Fibroblast of skin of scalp (primary cell): ENCODE measurements around the gene COL20A1.
"Not testable (repeated sequence)": the region's sequence is repeated elsewhere in the genome, so short reads cannot be mapped to it uniquely, and the experiment has no call there.

Source experiments
- DNase-seq: peaks from one replicate; pipeline ENCODE4 v3.0.0-alpha.2; 2013

Gene COL20A1

GRCh38 chr20:63335711-63336110 is 42.7 kb downstream of the COL20A1 start:
- no peak for DNase-seq

DNA sequence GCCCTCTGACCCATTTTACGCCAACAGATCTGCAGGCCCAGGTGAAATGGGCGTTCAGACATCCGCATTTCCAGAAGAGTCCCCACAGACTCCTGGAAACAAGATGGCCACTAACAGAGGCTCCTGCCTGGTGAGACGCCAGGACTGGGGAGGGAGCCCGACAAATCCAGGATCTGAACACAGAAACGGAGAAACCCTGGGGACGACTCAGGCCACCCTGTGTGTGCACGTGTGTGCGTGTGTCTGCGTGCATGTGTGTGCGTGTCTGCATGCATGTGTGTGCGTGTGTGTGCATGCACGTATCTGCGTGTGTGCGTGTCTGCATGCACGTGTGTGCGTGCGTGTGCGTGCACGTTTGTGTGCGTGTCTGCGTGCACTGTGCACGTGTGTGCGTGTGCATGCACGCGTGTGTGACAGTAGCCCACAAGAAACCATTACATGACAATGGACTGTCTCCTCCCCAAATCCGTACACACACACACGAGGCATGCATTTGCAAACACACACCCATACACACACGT is 43.3 kb downstream of the COL20A1 start:
- DNase-seq = no peak

DNA sequence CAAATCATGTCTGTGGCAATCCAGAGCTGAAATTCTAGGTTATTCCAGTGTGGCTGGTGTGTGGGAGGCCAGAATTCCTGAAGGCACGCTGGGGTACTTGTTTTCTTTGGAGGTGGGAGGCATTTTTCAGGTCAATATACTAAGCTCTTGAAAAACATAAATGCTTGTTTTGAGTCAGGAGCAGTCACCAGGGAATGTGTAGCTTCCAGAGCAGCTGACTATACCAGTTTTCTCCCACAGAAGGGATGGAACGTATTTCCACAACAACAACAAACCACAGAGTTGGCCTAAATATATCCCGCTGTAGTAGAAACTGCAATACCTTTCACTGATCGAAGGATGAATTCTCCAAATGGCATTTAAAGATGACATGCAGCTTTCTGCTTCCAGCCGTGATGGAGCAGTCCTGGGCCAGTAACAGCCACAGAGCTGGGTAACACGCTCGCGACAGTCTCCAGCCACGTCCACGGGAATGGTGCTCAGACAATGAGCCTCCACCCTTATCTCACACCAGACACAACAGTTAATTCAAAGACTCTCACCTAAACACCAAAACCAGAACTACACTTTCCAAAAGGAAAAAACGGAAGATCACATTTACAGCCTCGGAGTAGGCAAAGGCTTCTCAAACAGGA is 44.9 kb downstream of the COL20A1 start:
- DNase-seq = peak; percentile 81

- not testable (repeated sequence) for DNase-seq
These were observed 46.4 kb downstream of the COL20A1 start for GRCh38 chr20:63339154-63340094.

GRCh38 chr20:63340158-63340688 is 47.2 kb downstream of the COL20A1 start:
- not testable (repeated sequence) for DNase-seq

- DNase-seq = no peak
These were observed 49.8 kb downstream of the COL20A1 start for GRCh38 chr20:63342561-63343459.

DNA sequence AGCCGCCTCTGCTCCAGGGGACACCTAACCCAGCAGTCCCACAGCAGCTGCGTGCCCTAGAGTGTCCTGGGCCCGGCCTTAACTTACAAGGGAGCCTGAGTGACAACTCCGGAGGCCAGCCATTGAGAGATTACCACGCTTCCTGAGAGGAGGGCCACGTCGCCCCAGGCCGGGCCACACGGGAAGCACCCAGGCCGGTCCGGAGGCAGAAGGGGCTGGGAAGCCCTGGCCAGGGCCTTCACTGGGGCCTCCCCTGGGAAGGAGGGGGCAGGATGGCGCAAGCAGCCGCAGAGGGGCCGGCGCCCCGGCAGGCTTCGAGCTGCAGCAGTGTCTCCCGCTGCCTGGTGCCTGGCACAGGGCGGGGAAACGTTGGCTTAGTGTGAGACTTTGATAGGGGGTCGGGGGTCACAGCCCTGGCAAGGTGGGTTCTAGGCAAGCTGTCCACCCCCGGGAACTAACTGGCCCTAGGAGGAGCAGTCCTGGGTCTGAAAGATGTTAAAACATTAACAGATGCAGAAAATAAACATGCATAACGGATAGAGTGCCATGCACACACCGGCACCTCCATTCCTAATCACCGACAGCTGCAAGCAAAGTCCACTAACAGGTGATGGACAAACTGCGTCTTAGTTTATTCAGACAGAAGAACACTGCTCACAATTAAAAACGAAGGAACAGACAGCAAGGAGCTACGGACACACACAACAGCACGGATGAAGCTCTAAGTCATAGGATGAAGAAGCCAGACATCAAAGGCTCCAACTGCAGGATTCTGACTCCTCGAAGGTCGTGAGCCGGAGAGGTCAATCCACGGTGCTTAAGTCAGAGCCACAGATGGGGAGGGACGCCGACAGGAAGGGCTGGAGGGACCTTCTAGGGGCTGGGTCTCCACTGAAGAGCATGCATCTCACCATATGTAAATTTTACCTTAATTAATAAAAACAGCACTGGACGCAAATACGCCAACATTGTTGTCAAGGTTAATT is 50.8 kb downstream of the COL20A1 start:
- DNase-seq = no peak

- DNase-seq = no peak
These were observed 51.8 kb downstream of the COL20A1 start for GRCh38 chr20:63344616-63345327.

- DNase-seq = no peak
These were observed 52.5 kb downstream of the COL20A1 start for GRCh38 chr20:63345328-63346100.

DNA sequence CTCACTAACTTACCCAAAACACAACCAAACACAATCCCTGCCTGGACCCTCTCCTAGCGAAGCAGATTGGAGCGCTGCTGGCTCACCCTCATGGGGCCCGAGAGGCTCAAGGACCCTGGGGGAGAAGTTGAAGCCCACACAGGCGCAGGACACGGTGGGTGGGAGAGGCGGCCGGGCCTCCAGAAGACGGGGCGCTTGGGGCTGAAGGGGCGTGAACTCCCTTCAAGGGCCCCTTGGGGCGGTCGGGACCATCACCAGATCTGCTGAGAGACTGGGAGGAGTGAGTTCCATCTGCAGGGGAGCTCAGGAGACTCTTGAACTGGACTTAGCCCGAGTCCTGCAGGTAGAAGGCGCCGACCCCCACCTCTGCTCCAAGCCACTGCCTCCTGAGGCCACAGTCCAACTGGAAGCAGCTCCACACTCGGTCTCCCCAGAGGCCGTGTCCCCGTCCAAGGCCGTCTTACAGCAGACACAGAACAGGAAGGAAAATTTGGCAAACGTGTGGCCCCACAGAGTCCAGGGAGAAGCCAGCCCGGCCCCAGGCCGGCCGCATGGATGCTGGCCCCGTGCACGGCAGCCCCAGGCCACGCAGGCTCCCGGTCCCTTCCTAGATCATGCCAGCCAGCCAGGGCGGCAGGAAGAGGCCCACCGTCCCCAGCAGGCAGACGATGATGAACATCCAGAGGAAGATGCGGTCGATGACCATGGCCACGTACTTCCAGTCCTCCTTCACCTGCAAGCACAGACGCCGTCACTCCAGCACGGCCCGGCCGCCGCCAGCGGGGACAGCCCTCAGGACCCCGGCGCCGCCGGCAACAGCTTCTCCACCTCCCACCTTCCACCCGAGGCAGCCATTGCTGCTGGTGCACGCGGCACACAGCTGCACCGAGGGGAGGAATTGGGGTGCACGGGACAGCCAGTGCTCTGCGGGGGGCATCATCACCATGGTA is 53.4 kb downstream of the COL20A1 start:
- no peak for DNase-seq

DNA sequence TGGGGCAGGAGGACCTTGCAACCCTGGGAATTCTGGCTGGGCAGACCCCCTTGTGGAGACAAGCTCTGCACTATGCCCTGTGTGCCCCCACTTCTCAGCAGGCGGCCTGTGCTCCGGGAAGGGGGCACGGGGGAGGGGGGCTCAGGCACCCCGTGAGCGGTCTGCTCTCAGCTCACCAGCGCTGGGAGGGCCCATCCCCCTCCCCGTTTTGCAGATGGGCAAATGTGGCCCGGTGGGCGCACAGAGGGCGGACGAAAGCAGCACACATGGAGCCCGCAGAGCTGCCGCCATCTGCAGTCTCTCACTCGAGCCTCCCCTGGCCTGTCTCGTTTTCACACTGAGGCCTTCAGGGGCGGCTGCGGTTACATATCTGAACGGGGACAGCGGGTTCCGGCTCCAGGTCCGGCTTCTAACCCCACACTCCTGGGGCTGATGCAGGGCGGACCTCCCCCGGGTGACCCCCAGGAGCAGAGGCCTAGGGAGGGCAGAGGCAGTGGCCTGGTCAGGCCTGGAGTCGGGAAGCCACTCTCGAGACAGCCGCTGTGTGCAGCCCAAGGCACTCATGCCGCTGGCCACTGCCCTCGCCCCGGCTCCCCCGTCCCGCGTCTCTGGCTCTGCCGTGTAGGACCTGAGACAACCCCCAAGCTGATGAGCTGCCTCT is 54.2 kb downstream of the COL20A1 start:
- DNase-seq = no peak

- no peak for DNase-seq
These were observed 55.2 kb downstream of the COL20A1 start for GRCh38 chr20:63347950-63348827.

DNA sequence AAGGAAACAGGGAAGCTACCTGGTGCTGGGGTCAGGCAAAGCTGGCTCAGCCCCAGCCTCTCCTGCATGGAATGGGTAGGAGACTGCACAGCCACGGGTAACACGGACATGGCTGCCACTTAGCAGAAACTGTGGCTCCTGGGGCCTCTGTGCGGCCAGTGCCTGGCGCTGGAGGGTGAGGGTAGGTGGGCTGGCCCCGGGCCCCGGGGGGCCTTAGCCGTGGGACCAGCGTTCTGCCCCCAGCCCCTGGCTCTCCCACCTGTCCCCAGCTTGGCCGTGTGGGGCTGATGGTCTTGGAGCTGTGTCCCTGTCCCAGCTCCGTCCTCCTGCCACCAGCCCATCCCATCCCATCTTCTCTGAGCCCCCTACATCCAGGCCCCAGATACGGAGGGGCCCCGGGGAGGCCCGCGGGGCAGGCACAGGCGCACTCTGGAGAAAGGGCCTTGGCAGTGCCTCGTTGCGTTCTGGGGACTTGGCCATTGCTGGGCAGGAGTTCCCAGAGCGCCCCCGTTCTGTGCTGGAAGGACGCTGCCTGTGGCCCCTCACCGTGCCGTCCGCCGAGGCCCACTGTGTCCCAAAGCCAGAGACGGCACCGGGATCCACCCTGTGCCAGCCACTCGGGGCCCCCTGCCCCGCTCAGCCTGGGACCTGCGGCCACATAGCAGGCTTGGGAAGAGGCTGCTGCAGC is 56.0 kb downstream of the COL20A1 start:
- DNase-seq = no peak

DNA sequence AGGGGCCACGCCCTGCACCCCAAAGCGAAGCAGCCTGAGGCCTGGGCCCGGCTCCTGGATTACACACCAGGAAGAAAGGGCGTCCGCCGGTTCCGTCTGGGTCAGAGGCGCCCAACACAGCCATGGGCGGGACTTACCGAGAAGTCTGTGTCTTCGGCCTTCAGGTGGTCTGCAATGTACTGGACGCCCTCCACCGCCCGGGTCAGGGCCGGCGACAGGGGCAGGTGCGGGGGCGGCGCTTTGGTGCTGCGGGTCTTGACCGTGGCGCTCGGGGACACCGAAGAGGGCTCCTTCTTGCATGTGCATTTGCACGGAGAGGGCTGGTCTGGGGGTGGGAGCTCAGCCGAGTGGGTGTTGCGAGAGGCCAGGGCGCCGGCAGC is 56.5 kb downstream of the COL20A1 start:
- DNase-seq = no peak

- no peak for DNase-seq
These were observed 57.2 kb downstream of the COL20A1 start for GRCh38 chr20:63350196-63350595.
